Eye (tissue), 1 donor: ENCODE results near the gene SLC7A7.
"Not testable (repeated sequence)": the region's sequence is repeated elsewhere in the genome, so short reads cannot be mapped to it uniquely, and the experiment has no call there.

Experiments
- DNase-seq: peaks from one replicate; pipeline ENCODE4 v3.0.0-alpha.2; 2015

SLC7A7 gene

DNA sequence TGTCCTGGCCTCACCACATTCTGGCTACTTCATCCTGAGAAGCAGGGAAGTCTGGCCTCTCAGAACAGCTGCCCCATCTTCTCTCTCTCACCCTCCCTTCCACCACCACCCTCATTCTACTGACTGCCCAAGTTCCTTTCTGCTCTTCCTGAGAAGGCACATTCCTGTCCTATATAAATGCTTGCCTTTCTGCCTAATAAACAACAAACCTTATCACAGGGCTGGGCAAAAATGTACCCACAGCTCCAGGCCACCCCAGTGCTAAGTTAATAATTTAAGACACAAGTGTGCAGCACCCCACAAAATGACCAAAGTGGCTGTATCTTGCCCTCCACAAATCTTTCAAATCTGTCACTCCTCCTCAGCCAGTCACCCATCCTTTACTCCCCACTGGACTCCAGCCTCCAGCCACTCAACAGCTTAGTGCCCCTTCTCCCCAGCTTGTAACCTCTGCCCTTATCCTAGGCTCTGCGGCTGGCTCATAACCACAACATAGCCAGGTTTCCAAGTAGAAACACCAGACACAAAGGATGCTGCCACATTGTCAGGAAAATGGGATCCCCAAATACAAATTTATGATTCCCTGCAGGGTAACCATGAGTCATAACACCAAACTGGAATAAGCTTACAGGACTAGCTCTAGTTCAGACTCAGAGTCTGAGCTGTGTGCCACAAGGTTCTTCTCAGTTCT is 33.8 kb downstream of the SLC7A7 start:
- DNase-seq, result no peak

DNA sequence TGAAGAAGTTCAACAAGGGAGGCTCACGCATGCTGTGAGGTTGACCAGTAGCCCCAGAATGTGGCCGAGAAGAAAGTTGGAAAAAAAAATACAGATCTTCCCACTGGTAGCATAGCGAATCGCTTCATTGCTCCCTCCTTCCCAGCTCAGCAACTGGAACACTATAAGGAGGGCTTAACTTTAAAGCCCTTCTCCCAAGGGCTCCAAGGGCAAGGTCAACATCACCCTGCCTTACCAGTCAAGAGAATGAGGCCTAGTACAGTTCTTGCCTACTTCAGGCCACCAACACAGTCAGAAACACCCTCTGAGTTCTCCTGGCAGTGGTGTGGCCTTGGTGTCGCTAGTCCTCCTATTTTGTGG is 34.3 kb downstream of the SLC7A7 start:
- DNase-seq, result no peak

DNA sequence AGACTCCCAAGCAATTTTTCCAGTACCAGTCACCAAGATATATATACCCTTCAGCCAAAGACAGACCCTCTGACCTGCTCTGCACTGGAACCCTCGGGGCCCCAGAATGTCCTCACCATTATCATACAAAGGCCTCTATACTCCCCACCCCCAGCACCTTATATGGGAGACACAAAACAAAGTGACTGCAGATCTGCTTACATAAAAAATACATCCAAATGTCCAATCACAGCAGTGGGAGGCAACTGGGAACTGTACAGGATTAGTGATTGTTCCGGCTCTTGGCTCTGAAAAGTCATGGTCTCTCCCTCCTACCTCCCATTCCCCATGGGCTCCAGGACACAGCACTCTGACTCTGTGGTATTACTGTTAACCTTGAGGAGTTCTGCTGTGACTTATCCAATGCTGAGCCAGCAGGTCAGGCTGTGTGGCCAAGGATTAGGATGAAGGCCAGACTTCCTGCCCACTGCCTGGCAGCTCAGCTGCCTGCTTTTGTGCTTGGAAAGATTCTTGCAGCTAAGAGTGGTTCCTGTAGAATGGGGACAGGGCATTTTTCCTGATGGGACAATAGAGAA is 35.0 kb downstream of the SLC7A7 start:
- no peak for DNase-seq

GRCh38 chr14:22778084-22778483 is 37.2 kb downstream of the SLC7A7 start:
- DNase-seq, result no peak

DNA sequence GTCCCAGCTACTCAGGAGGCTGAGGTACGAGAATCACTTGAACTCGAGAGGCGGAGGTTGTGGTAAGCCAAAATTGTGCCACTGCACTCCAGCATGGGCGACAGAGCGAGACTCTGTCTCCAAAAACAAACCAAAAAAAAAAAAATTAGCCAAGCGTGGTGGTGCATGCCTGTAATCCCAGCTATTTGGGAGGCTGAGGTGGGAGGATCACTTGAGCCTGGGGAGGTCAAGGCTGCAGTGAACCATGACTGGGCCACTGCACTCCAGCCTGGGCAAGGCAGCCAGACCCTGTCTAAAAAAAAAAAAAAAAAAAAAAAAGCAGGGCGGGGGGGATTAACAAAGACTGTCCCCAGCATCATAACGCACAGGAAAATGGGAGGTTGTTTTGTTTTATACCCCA is 38.4 kb downstream of the SLC7A7 start:
- not testable (repeated sequence) for DNase-seq

DNA sequence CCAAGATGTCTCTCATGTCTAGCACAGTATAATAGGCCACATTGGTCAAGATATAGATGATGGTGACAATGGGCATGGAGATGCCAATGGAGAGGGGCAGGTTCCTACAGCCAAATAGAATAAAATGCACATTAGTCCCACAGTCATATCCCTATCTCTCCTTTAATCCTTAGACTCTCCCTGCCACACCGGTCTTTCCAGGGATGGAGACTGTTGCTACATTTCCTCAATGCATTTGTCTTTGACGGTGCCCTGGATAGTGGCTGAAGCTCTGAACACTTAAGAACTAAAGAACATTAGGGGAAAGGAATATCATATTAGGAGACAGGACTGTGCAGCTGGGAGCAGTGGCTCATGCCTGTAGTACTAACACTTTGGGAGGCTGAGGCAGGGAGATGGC is 39.0 kb downstream of the SLC7A7 start:
- no peak for DNase-seq

- DNase-seq, result no peak
Measured at GRCh38 chr14:22774011-22774706, 41.1 kb downstream of the SLC7A7 start.

- no peak for DNase-seq
Measured at GRCh38 chr14:22773162-22774010, 41.8 kb downstream of the SLC7A7 start.

DNA sequence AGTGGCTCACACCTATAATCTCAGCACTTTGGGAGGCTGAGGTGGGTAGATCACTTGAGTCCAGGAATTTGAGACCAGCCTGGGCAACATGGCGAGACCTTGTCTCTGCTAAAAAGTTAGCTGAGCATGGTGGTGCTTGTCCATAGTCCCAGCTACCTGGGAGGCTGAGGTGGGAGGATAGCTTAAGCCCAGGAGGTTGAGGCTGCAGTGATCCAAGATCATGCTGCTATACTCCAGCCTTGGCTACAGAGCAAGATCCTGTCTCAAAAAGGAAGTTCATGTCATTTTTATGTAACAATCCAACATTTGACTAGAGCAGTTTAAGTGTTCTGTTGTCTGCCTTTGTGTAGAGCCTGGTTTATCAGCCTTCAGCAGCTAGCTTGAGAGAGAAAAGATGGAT is 42.5 kb downstream of the SLC7A7 start:
- no peak for DNase-seq

DNA sequence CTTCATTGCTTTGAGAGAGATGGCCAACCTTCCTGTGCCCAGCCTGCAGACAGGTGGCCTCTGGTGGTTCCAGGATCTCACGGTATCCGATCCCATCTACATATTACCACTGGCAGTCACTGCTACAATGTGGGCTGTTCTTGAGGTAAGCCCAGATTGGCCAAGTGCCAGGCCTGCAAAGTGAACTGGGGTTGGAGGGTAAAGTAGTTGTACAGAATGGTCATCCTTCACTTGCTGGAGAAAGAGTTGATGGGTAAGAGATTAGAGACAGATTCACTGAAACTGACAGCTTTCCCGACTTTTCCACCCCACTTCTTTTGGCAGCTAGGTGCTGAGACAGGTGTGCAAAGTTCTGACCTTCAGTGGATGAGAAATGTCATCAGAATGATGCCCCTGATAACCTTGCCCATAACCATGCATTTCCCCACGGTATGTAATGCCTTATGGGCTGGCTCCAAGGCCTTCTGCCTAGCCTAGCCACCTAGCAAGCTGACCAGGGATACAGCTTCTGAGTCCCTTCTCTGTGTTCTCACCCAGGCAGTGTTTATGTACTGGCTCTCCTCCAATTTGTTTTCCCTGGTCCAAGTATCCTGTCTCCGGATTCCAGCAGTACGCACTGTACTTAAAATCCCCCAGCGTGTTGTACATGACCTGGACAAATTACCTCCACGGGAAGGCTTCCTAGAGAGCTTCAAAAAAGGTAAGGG is 44.6 kb downstream of the SLC7A7 start:
- no peak for DNase-seq

DNA sequence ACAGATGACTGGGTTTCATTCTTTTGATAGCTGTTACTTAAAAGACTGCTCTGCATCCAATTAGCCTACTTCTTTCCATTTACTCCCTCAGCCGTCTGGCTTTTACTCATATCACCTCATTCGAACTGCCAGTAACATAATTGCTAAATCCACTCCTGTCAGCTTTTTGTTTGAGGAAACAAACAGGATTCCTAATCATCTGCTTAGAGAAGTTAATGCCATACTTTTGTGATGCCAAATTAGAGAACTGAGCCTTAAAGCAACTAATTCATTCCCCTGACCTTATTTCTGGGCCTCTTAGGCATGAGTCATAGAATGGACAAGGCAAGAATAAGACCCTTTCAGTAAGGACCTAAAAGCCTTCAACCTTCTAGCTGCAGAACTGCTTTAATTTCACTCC is 45.9 kb downstream of the SLC7A7 start:
- DNase-seq, result no peak

DNA sequence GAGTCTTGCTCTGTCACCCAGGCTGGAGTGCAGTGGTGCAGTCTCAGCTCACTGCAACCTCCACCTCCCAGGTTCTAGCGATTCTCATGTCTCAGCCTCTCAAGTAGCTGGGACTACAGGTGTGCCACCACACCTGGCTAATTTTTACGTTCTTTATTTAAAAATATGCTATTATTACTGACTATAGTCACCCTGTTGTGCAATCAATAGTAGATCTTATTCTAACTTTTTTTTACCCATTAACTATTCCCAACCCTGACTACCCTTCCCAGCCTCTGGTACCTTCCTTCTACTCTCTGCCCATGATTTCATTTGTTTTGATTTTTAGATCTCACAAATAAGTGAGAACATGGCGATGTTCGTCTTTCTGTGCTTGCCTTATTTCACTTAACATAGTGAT is 46.3 kb downstream of the SLC7A7 start:
- DNase-seq, result no peak

DNA sequence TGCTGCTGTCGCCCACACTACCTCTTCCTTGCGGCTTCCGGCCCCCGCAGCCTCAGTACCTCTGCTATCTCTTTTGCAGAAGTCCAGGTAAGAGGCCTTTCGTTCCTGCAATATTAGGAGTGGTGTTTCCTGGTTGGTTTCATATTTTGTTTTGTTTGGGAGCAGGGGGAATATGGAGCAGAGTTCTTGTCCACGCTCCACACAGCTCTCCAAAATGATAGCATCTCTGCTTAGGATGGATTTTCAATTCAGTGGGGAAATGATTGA is 48.0 kb downstream of the SLC7A7 start:
- DNase-seq, result no peak

GRCh38 chr14:22766457-22767322 is 48.5 kb downstream of the SLC7A7 start, which contains the start of gene OXA1L:
Gene OXA1L, plus strand, starts transcription at chr14:22766688. Its CDS starts 14 bp downstream, at chr14:22766702.
- peak; percentile 99 for DNase-seq

DNA sequence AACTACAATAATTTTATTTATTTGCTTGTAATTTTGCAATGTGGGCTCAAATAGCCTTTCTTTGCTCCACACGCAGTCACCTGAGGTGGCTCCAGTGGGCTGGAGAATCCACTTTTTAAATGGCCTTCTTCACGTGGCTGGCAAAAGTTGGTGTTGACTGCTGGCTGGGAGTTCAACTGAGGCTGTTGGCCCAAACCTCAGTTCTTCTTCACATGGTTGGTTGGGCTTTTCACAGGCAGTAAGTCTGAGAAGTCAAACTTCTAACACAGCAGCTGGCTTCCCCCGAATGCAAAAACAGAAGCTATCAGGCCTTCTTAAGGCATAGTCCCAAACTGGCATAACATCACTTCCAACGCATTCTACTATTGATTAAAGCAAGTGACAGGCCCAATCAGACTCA is 50.9 kb downstream of the SLC7A7 start:
- DNase-seq, result no peak

- DNase-seq, result no peak
Measured at GRCh38 chr14:22761734-22762133, 53.5 kb downstream of the SLC7A7 start.

GRCh38 chr14:22757972-22758650 is 57.1 kb downstream of the SLC7A7 start:
- DNase-seq, result not testable (repeated sequence)

DNA sequence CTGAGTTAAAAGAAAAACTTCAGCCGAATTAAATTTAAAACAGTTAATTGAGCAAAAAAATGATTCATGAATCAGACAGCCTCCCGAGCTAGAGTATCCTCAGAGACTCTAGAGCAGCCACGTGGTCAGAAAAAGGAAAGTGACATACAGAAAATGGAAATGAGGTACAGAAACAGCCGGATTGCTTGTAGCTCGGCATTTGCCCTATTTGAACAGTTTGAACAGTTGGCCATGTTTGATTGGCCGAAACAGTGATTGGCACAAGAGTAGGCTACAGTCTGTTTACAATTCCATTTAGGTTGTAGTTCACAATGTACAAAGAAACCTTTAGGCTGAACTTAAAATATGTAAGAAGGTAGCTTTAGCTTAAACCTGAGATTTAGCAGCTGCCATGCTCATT is 61.6 kb downstream of the SLC7A7 start:
- no peak for DNase-seq

DNA sequence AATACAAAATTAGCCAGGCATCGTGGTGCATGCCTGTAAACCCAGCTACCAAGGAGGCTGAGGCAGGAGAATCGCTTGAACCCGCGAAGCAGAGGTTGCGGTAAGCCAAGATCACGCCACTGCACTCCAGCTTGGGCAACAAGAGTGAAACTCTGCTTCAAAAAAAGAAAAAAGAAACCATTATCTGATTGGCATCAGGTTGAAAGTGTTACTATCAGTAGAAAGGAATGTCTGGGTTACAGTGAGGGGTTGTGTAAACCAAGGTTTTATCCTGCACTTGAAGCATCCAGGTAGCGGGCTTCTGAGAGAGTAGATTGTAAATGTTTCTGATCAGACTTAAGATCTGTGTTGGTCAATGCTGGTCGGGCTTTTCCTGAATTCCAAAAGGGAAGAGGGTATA is 62.8 kb downstream of the SLC7A7 start:
- no peak for DNase-seq

DNA sequence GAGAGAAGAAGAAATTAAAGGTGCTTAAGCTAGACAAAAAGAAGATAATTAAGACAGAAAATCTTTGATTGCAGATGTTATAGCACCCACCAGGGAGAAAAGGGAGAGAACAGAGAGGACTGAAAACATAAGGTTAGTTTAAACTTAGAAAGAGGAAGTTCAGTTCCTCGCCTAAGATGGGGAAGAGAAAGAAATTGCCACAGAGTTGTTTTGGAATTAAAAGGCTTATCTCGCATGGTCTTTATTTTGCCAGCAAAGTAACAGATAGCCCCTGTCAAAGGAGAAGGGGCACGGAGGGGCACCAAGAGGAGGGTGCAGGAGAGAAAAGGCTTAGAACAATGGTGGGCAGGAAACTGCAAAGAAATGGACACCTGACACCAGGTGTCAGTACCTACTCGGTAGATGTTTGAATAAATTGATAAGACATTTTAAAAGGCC is 66.6 kb downstream of the SLC7A7 start:
- no peak for DNase-seq

DNA sequence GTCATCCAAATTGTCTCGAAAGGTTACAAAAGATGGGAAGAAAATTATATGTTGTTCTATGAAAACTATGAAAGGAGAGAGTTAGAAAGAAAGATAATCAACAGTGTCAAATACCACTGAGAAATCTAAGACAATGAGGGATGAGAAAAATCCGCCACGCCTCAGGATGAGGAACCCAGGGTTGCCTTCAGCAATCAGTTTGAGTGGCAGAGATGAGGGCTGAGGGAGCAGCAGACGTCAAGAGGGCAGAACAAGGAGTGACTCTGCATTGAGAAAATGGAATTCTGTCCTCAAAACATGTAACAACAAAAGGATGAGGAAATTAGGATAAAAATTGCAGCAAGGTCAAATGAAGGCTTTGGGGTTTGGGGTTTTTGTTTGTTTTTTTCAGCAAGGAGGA is 67.0 kb downstream of the SLC7A7 start:
- DNase-seq, result no peak
